GM13976 (cell line): Measurements from ENCODE around the gene DNAL1.
"Not testable (repeated sequence)": the region's sequence is repeated elsewhere in the genome, so short reads cannot be mapped to it uniquely, and the experiment has no call there.

Source experiments
- DNase-seq: peaks from one replicate; pipeline ENCODE4 v3.0.0; 2012; ENCODE audit warnings: low spot score
- CTCF ChIP-seq: IDR thresholded peaks from 2 replicates; pipeline ENCODE4 v1.5.1; 2012; ENCODE audit warnings: borderline replicate concordance, mild to moderate bottlenecking; ENCODE audit not compliant: insufficient read depth; ENCODE audit errors: extremely low read depth, missing control alignments, control extremely low read depth
- in situ Hi-C: fragments of 300-500 bp; cut with MboI; formaldehyde crosslinking; loops from one replicate; pipeline ENCODE4 v1.12.0; 2022; ENCODE audit warnings: low sequenced_read_pairs, mixed read lengths, inconsistent platforms; ENCODE audit not compliant: unreplicated experiment

DNAL1 gene

GRCh38 chr14:73625706-73626105 is 19.1 kb upstream of the DNAL1 start:
- no peak for TF ChIP-seq CTCF
- in situ Hi-C loops, result no loop called here

GRCh38 chr14:73627151-73627558 is 17.6 kb upstream of the DNAL1 start:
- no peak for DNase-seq
- in situ Hi-C loops, result no loop called here
- no peak for TF ChIP-seq CTCF

More at GRCh38 chr14:73625706-73626105, 19.1 kb upstream of the DNAL1 start:
- DNase-seq, result no peak

- in situ Hi-C loops, result loop anchor here (10.0 kb wide), 1 partner anchor 135 kb away; the partner anchor contains the start of gene RIOX1
- TF ChIP-seq CTCF, result no peak
- no peak for DNase-seq
Measured at GRCh38 chr14:73630009-73630780, 14.6 kb upstream of the DNAL1 start.

- in situ Hi-C loops, result loop anchor here (10.0 kb wide), 1 partner anchor 139 kb away; the partner anchor contains the start of gene RIOX1
- peak; percentile 65 for TF ChIP-seq CTCF
- peak; percentile 80 for DNase-seq
Measured at GRCh38 chr14:73633116-73634010, 11.4 kb upstream of the DNAL1 start.

- in situ Hi-C loops, result loop anchor here (10.0 kb wide), 1 partner anchor 139 kb away; the partner anchor contains the start of gene RIOX1
- DNase-seq, result peak; percentile 60
- peak; percentile 28 for TF ChIP-seq CTCF
Measured at GRCh38 chr14:73634011-73634833, 10.6 kb upstream of the DNAL1 start.

- in situ Hi-C loops, result loop anchor here (10.0 kb wide), 1 partner anchor 142 kb away; the partner anchor contains the start of gene RIOX1
Measured at GRCh38 chr14:73636355-73636754, 8.4 kb upstream of the DNAL1 start.

More at GRCh38 chr14:73636355-73636754, 8.4 kb upstream of the DNAL1 start:
- not testable (repeated sequence) for DNase-seq
